ENCODE results near the gene TMEM44. TPM values are rescaled to one million over a fixed set of nuclear protein-coding genes. Genes with fewer than 3 reads are reported as not detected.

Gene TMEM44
- total and polyA plus RNA-seq, 8 donors = 13.4 to 46.2 (median 34.9) TPM

DNA sequence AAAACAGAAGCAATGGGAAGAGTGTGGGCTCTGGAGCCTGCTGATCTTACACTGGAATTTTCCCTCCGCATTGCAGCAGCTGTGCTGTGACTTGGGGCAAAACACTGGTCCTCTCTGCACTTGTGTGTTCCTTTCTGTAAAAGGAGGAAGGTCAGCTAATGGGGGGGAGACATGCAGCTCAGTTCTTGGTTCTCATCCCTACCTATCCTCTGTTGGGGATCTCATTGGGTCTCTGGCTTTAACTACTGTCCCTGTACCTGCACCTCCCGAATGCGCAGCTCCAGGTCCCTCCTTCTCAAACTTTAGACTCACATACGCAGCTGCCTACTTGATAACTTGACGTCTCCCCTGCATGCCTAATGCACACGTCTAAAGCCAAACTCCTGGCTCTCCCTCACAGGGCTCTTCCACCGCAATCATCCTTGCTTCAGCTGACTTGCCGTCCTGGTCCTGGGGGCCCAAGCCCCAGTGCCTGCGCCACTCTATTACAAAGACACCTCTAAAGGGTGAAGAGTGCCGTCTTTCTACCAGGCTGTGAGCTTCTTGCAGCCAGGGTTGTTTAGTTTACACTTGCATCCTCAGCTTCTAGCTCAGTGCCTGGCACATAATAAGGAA lies 5.9 kb upstream of the TMEM44 start:
- intact Hi-C loops (cut with DNase I) = no loop called here
- DNase-seq (no peak), ATAC-seq (no peak)
- Histone ChIP-seq H3K4me1 (no peaks in the 10 kb centered on the region), H3K36me3 (peaks cover 0 to 49% of the 10 kb centered on the region in 2 donors), H3K4me3 (no peak overlapping the region), H3K9me3 (no peaks in the 10 kb centered on the region), H3K27me3 (no peaks in the 10 kb centered on the region), H3K27ac (peak overlapping the region in 1 of 2 donors; percentile 70)
- TF ChIP-seq, protein P1, sequence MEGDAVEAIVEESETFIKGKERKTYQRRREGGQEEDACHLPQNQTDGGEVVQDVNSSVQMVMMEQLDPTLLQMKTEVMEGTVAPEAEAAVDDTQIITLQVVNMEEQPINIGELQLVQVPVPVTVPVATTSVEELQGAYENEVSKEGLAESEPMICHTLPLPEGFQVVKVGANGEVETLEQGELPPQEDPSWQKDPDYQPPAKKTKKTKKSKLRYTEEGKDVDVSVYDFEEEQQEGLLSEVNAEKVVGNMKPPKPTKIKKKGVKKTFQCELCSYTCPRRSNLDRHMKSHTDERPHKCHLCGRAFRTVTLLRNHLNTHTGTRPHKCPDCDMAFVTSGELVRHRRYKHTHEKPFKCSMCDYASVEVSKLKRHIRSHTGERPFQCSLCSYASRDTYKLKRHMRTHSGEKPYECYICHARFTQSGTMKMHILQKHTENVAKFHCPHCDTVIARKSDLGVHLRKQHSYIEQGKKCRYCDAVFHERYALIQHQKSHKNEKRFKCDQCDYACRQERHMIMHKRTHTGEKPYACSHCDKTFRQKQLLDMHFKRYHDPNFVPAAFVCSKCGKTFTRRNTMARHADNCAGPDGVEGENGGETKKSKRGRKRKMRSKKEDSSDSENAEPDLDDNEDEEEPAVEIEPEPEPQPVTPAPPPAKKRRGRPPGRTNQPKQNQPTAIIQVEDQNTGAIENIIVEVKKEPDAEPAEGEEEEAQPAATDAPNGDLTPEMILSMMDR (IDR thresholded peaks at IDR 0.05) = no peak

DNA sequence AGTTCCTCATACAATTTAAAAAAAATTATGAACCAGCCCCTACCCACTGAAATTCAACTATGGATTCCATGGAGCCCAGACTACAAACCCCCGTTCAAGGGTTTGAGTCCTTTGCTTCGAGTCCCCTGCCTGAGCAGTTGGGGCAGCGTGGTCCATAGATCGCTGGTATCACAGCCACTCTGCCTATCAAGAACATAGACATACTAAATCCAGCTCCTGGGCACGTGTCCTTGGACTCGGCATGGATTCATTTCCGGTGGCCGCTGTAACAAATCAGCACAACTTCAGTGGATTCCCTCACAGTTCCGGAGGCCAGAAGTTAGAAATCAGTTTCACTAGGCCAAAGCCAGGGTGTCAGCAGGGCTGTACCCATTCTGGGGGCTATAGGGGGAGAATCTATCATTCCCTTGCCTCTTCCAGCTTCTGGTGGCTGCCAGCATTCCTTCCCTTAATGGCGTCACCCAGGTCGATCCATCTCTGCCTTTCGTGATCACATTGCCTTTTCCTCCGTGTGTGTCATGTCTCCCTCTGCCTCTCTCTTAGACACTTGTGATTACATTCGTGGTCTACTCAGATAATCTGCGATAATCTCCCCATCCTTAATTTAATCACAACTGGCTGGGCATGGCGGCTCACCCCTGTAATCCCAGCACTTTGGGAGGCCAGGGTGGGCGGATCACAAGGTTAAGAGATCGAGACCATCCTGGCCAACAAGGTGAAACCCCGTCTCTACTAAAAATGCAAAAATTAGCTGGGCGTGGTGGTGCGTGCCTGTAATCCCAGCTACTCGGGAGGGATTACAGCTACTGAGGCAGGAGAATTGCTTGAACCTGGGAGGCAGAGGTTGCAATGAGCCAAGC lies 4.6 kb upstream of the TMEM44 start:
- Histone ChIP-seq H3K36me3 (peaks cover 0 to 35% of the 10 kb centered on the region in 2 donors), H3K4me1 (peaks cover 0 to 9% of the 10 kb centered on the region in 2 donors), H3K9me3 (no peaks in the 10 kb centered on the region), H3K27ac (no peak overlapping the region), H3K4me3 (no peak overlapping the region), H3K27me3 (no peaks in the 10 kb centered on the region)
- ATAC-seq = no peak
- TF ChIP-seq, protein P1 (IDR thresholded peaks at IDR 0.05) = no peak
- no peak for DNase-seq
- intact Hi-C loops (cut with DNase I) = no loop called here

DNA sequence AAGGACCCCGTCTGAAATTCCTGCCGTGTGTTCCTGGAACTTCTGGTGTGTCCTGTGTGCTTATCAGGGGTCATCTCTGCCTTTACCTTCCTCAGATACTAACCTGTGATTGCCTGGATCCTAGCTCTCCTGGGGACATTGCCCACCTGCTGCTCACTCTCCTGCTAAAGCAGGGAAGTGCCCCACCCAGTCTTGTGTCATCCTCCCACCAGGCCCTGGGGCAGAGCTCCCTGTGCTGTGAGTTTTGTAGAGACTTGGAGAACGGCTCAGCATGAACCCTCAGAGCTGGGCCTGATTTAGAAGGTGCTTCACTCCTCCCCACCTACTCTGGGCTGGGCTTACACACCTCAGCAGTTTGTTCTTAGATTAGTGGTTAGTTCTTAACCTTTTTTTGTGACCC lies 3.8 kb upstream of the TMEM44 start:
- no peak for DNase-seq
- intact Hi-C loops (cut with DNase I) = no loop called here

DNA sequence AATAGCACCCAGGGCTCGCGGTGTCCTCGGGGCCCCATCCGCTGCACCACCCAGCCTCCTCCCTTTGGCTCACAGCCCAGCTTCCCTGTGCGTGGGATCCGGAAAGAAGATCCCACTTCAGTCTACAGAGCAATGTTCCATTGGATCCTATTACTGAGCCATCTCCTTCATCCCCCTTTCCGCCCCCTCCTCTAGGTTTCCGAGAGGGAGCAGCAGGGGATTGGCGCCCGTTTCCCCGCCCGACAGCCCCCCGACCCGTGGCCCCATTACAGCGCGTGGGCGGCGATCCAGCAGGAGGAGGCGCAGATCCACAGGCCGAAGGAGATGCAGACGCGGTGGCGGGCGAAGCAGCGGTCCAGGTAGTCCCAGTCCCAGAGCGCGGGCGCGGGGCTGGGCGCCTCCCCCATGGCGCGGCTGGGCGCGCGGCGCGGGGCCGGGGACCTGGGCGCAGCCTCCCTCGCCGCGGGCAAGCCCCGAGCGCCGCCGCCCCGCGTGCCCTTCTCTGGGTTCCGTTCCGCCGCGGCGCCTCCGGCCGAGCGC lies 340 bp downstream of the TMEM44 start:
- TF ChIP-seq, protein P1 (IDR thresholded peaks at IDR 0.05) = no peak
- H3K27me3 ChIP-seq = no peaks in the 10 kb centered on the region
- DNase-seq = peak in 2 of 4 donors; percentile 36 to 86
- peak overlapping the region; percentile 65 to 70 for H3K27ac ChIP-seq
- no peak for ATAC-seq
- no peaks in the 10 kb centered on the region for H3K9me3 ChIP-seq
- peaks cover 0 to 18% of the 10 kb centered on the region in 2 donors for H3K4me1 ChIP-seq
- peak overlapping the region; percentile 50 to 62 for H3K4me3 ChIP-seq
- intact Hi-C loops (cut with DNase I) = no loop called here
- H3K36me3 ChIP-seq = peaks cover 0 to 4% of the 10 kb centered on the region in 2 donors

More for the DNA sequence above, 3.8 kb upstream of the TMEM44 start:
- peaks cover 0 to 28% of the 10 kb centered on the region in 2 donors for H3K36me3 ChIP-seq
- H3K4me1 ChIP-seq = peaks cover 0 to 16% of the 10 kb centered on the region in 2 donors
- H3K9me3 ChIP-seq = no peaks in the 10 kb centered on the region
- H3K27ac ChIP-seq = no peak overlapping the region
- no peak for ATAC-seq
- TF ChIP-seq, protein P1 (IDR thresholded peaks at IDR 0.05) = no peak
- H3K4me3 ChIP-seq = no peak overlapping the region
- H3K27me3 ChIP-seq = no peaks in the 10 kb centered on the region
